ENCODE results near the gene IRAK2.

- TF ChIP-seq CTCF (conservative IDR thresholded peaks at IDR 0.05 in 1 of 2, IDR thresholded peaks at IDR 0.05 in 1 of 2; ENCODE audit: low read depth in 1 of 2, low read length in 2 of 2), result no peak
- TF ChIP-seq EZH2 (IDR thresholded peaks at IDR 0.05; ENCODE audit: low read length, missing control alignments), result no peak
Observed at GRCh38 chr3:10286133-10286524, 121.4 kb downstream of the IRAK2 start.

Data from fibroblast of lung (primary cell).